Activated CD8-positive, alpha-beta memory T cell treated with anti-CD3 and anti-CD28 coated beads, Interleukin-2, amount 50 U/mL, for 1 hour (primary cell): ENCODE data around the gene TMEM158.

Source experiments
- DNase-seq: peaks from one replicate; pipeline ENCODE4 v3.0.0-alpha.2; 2020; ENCODE audit errors: extremely low read depth

The TMEM158 gene

GRCh38 chr3:45199837-45200648, 26.0 kb downstream of the TMEM158 start:
- DNase-seq, result no peak

- no peak for DNase-seq
These were observed 27.5 kb downstream of the TMEM158 start for GRCh38 chr3:45198264-45199260.

GRCh38 chr3:45194791-45195190, 31.3 kb downstream of the TMEM158 start:
- no peak for DNase-seq

GRCh38 chr3:45191924-45192417, 34.1 kb downstream of the TMEM158 start:
- no peak for DNase-seq

GRCh38 chr3:45191424-45191823, 34.7 kb downstream of the TMEM158 start:
- DNase-seq, result no peak

- no peak for DNase-seq
These were observed 37.1 kb downstream of the TMEM158 start for GRCh38 chr3:45188719-45189659.

- DNase-seq, result no peak
These were observed 38.4 kb downstream of the TMEM158 start for GRCh38 chr3:45187694-45188141.

GRCh38 chr3:45186871-45187270, 39.2 kb downstream of the TMEM158 start:
- no peak for DNase-seq

GRCh38 chr3:45185461-45185860, 40.6 kb downstream of the TMEM158 start:
- DNase-seq, result no peak

- no peak for DNase-seq
These were observed 41.0 kb downstream of the TMEM158 start for GRCh38 chr3:45185052-45185451.

GRCh38 chr3:45183872-45184262, 42.2 kb downstream of the TMEM158 start:
- DNase-seq, result no peak

- DNase-seq, result no peak
These were observed 42.9 kb downstream of the TMEM158 start for GRCh38 chr3:45182915-45183871.

GRCh38 chr3:45181496-45181895, 44.6 kb downstream of the TMEM158 start:
- no peak for DNase-seq

- DNase-seq, result no peak
These were observed 45.2 kb downstream of the TMEM158 start for GRCh38 chr3:45180899-45181298.

GRCh38 chr3:45180051-45180450, 46.0 kb downstream of the TMEM158 start:
- DNase-seq, result no peak

- no peak for DNase-seq
These were observed 46.9 kb downstream of the TMEM158 start for GRCh38 chr3:45179163-45179562.

- DNase-seq, result no peak
These were observed 47.7 kb downstream of the TMEM158 start for GRCh38 chr3:45178183-45179023.

GRCh38 chr3:45176912-45177311, 49.2 kb downstream of the TMEM158 start:
- DNase-seq, result no peak
